AG09319 (cell line): ENCODE data around the gene TOR1B.
A peak's percentile ranks its signal among the peaks of the same experiment; 100 is the strongest.
"Not testable (repeated sequence)": the region's sequence is repeated elsewhere in the genome, so short reads cannot be mapped to it uniquely, and the experiment has no call there.

ENCODE experiments used
- DNase-seq: peaks from one replicate; pipeline ENCODE4 v3.0.0-alpha.2; 2010; ENCODE audit warnings: low read depth; ENCODE audit errors: extremely low read depth
- TF ChIP-seq, protein P1 (sequence below): IDR thresholded peaks from 2 replicates; pipeline ENCODE4 v1.5.1; 2011; ENCODE audit warnings: low read depth, mild to moderate bottlenecking, inconsistent platforms, low read length, moderate library complexity

Gene TOR1B, protein sequence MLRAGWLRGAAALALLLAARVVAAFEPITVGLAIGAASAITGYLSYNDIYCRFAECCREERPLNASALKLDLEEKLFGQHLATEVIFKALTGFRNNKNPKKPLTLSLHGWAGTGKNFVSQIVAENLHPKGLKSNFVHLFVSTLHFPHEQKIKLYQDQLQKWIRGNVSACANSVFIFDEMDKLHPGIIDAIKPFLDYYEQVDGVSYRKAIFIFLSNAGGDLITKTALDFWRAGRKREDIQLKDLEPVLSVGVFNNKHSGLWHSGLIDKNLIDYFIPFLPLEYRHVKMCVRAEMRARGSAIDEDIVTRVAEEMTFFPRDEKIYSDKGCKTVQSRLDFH

DNA sequence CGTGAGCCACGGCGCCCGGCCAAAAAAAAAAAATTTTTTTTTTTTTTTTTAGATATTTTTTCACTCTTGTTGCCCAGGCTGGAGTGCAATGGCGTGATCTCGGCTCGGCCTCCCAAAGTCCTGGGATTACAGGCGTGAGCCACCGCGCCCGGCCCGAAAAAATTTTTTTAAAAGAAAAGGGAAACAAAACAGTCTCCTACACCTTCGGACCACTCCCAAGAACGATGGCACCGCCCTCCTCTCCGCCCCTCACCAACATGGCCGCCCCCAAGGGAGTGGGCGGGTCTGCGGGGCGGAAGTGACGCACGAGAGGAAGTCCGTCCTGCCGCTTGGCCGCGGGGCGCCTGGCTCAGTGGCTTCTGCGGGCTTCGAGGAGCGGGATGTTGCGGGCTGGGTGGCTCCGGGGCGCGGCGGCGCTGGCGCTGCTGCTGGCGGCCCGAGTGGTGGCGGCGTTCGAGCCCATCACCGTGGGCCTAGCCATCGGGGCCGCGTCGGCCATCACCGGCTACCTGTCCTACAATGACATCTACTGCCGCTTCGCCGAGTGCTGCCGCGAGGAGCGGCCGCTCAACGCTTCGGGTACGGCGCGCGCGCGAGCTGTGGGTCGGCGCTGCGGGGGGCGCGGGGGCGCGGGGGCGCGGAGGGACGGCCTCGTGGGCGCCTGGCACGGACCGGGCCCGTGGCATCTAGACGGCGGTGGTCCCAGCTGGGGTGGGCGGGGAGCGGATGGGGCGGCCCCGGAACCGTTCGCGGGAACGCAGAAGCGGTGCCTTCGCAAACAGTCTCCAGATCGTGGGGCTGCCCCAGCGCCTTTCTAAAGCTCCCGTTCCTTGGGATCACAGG, at the start of gene TOR1B:
Gene TOR1B (plus strand): TSS at position 352 of the 843 bp plus-strand sequence. CDS start 29 bp downstream, at position 381.
- TF ChIP-seq, protein P1, sequence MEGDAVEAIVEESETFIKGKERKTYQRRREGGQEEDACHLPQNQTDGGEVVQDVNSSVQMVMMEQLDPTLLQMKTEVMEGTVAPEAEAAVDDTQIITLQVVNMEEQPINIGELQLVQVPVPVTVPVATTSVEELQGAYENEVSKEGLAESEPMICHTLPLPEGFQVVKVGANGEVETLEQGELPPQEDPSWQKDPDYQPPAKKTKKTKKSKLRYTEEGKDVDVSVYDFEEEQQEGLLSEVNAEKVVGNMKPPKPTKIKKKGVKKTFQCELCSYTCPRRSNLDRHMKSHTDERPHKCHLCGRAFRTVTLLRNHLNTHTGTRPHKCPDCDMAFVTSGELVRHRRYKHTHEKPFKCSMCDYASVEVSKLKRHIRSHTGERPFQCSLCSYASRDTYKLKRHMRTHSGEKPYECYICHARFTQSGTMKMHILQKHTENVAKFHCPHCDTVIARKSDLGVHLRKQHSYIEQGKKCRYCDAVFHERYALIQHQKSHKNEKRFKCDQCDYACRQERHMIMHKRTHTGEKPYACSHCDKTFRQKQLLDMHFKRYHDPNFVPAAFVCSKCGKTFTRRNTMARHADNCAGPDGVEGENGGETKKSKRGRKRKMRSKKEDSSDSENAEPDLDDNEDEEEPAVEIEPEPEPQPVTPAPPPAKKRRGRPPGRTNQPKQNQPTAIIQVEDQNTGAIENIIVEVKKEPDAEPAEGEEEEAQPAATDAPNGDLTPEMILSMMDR: no peak
- peak; percentile 77 for DNase-seq

DNA sequence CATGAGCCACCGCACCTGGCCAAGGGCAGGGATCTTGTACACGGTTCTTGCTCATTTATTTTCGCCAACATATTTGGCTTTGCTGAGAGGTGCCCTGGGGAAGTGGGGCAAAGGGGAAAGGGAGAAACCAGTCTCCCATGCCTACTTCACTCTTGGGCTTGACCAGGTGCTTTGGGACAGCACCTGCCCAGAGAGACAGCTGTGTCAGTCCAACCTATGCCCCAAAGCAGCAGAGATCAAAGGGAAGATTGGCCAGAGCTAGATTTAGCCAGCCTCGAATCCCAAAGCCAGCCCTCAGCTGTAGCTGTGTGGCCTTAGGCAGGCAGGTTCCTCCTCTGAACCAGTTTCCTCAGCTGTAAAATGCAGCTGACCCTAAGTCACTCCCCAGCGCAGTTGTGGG, 47.8 kb upstream of the TOR1B start:
- TF ChIP-seq, protein P1: no peak
- no peak for DNase-seq

DNA sequence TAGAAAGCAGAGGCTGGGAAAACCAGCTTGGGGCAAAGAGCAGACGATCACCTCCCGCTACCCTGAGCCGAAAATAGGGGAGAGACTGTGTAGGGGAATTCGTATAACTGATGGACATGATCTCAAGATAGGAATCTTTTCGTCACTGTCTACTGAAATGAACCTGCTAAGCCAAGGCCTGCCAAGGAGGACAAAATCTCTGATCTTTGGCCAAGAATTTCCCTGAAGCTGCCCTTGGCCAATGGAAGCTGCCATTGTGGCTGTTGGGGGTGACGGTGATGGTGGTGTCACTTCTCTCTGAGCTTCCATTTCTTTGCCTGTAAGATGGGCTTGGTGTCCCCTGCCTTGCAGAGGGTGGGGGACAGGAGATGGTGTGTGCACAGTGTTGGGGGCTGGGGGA, 46.8 kb upstream of the TOR1B start:
- TF ChIP-seq, protein P1: no peak
- DNase-seq: no peak

DNA sequence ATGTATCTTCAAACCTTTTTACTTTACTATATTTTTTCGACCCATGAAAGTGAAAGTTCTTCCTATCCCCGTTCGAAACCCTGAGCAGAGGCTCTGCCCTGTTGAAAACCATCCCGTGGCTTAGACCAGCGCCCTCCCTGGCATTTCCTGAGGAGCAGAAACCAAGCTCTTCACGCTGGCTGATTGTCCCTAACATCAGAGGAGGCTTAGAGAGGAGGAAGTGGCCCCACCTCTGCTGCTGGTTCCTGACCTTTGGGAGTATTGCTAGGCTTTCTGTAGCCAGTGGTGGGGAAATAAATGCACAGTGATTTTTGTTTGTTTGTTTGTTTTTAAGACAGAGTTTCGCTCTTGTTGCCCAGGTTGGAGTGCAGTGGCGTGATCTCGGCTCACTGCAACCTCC, 45.9 kb upstream of the TOR1B start:
- TF ChIP-seq, protein P1: no peak
- DNase-seq: no peak

DNA sequence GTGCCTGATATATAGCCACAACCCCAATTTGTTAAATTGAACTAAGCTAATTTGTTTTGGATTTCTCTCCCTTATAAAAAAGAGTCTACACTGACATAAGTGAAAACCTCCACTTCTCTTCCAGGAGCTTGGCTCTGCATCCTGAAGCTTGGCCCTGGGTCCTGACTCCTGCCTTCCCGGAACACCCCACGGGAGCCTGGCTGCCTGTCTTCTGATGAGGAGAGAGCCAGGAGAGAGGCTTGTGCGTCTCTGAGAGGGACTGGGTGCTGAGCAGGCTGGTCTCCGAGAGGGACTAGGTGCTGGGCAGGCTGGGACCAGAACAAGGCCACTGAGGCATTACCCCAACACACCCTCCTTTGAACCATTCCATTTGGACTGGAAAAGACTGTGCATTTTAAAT, 43.7 kb upstream of the TOR1B start:
- TF ChIP-seq, protein P1: no peak
- DNase-seq: no peak

DNA sequence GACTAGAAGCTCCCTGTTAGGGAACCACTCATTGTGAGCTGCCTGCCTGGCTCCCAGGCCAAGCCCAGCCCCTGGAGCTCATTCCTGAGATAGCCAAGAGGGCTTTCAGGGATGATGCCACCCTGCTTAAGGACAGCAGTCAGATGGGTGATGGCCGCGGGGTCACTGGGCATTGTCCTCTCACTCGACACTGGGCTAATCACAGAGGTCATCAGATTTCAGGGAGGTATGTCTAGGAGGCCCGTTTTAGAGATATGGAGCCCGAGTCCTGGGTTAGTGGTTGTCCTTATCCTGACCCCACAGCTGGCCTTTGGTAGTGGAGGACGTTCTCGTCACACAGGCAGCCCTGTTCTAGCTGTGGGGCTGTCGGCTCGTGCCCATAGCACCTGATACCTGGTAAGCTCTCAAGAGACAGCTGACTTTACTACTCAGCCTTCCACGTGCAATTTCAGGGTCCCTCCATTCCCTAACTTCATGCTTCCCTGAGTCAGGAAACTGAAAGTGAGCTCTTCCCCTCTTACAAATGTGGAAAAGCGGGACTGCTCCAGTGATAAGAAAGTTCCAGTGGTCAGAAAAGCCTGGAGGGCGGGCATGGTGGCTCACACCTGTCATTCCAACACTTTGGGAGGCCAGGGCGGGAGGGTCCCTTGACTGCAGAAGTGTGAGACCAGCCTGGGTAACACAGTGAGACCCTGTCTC, 43.0 kb upstream of the TOR1B start:
- DNase-seq: no peak
- TF ChIP-seq, protein P1: no peak

DNA sequence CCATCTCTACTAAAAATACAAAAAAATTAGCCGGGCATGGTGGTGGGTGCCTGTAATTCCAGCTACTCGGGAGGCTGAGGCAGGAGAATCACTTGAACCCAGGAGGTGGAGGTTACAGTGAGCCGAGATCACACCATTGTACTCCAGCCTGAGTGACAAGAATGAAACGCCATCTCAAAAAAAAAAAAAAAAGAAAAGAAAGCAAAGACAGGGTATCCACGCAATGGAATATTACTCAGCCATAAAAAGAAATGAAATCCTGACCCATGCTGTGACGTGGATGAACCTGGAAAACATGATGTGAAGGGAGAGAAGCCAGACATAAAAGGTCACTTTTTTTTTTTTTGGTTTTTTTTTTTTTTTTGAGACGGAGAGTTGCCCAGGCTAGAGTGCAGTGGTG, 42.2 kb upstream of the TOR1B start:
- not testable (repeated sequence) for DNase-seq
